ENCODE data around the gene CUL1.

The CUL1 gene

DNA sequence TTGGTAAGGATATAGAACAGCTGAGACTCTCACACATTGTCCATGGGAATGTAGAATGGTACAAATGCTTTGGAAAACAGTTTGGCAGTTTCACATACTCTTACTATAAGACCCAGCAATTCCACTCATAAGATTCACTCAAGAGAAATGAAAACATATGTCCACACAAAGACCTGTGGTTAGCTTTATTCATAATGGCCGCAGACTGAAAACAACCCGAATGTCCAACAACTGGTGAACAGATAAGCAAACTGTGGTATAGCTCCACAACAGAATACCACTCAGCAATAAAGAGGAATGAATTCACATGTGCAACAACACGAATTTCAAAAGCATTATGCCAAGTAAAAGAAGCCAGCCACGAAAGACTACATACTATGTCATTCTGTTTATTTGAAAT, 33.5 kb upstream of the CUL1 start:
- no peak overlapping the region for H3K27ac ChIP-seq (ENCODE audit: insufficient read depth in 1 of 2, low read depth in 1 of 2, low read length in 2 of 2, poor library complexity in 1 of 2, severe bottlenecking in 2 of 2)
- DNase-seq = no peak
- H3K9me3 ChIP-seq (ENCODE audit: control extremely low read depth in 1 of 5, control insufficient read depth in 4 of 5, insufficient read depth in 2 of 5, low read depth in 1 of 5, low read length in 4 of 5) = no peaks in the 10 kb centered on the region
- ChIA-PET POLR2A (interaction anchor here (0.7 kb wide), 1 partner anchor 29 kb away, joined by 3 read pairs; no protein-coding TSS in a partner anchor), CTCF (interaction anchor here (0.6 to 2.2 kb wide), 2 partner anchors 10 to 414 kb away, joined by 3 to 5 read pairs; no protein-coding TSS in a partner anchor)
- no peaks in the 10 kb centered on the region for H3K27me3 ChIP-seq (replicated peaks in 2 of 5; ENCODE audit: control insufficient read depth in 4 of 5, insufficient read depth in 5 of 5, low read length in 4 of 5)
- no peak overlapping the region for H3K4me3 ChIP-seq (ENCODE audit: control insufficient read depth in 1 of 7, extremely low read depth in 1 of 7, insufficient read depth in 4 of 7, low read depth in 2 of 7, low read length in 6 of 7)
- WGBS (ENCODE audit: insufficient coverage) = 100% methylated on average over 2 of the region's 4 CpGs
- no peaks in the 10 kb centered on the region for H3K36me3 ChIP-seq (ENCODE audit: control insufficient read depth in 4 of 4, insufficient read depth in 4 of 4, low read length in 3 of 4)
- H3K4me1 ChIP-seq (ENCODE audit: control extremely low read depth in 1 of 4, control insufficient read depth in 4 of 4, insufficient read depth in 4 of 4, low read length in 3 of 4) = peaks cover 0 to 5% (median 4%) of the 10 kb centered on the region in 4 experiments

DNA sequence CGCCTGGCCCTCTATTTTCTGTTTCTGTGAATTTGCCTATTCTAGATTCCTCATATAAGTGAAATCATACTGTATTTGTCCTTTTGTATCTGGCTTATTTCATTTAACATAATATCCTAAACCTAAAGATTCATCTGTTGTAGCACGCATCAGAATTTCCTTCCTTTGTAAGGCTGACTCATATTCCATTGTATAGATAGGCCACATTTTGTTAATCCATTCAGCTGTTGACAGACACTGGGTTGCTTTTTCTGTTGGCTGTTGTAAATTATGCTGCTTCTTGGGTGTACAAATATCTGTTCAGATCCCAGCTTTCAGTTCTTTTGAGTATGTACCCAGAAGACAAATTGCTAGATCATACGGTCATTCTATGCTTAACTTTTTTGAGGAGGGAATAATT, 28.8 kb upstream of the CUL1 start:
- H3K27me3 ChIP-seq (replicated peaks in 2 of 5; ENCODE audit: control insufficient read depth in 4 of 5, insufficient read depth in 5 of 5, low read length in 4 of 5) = no peaks in the 10 kb centered on the region
- H3K9me3 ChIP-seq (ENCODE audit: control extremely low read depth in 1 of 5, control insufficient read depth in 4 of 5, insufficient read depth in 2 of 5, low read depth in 1 of 5, low read length in 4 of 5) = peaks cover 0 to 12% (median under 1%) of the 10 kb centered on the region in 5 experiments
- no peak overlapping the region for H3K27ac ChIP-seq (ENCODE audit: insufficient read depth in 1 of 2, low read depth in 1 of 2, low read length in 2 of 2, poor library complexity in 1 of 2, severe bottlenecking in 2 of 2)
- no CpG with 5 or more reads among the region's 3 CpGs for WGBS (ENCODE audit: insufficient coverage)
- no peak overlapping the region for H3K4me3 ChIP-seq (ENCODE audit: control insufficient read depth in 1 of 7, extremely low read depth in 1 of 7, insufficient read depth in 4 of 7, low read depth in 2 of 7, low read length in 6 of 7)
- peaks cover 9 to 23% (median 16%) of the 10 kb centered on the region in 4 experiments for H3K4me1 ChIP-seq (ENCODE audit: control extremely low read depth in 1 of 4, control insufficient read depth in 4 of 4, insufficient read depth in 4 of 4, low read length in 3 of 4)
- ChIA-PET POLR2A (no interaction called here), CTCF (interaction anchor here (1.1 kb wide), 1 partner anchor 65 kb away, joined by 3 read pairs; no protein-coding TSS in a partner anchor)
- DNase-seq = peak in 2 of 3 donors; percentile 38 to 56
- no peaks in the 10 kb centered on the region for H3K36me3 ChIP-seq (ENCODE audit: control insufficient read depth in 4 of 4, insufficient read depth in 4 of 4, low read length in 3 of 4)

DNA sequence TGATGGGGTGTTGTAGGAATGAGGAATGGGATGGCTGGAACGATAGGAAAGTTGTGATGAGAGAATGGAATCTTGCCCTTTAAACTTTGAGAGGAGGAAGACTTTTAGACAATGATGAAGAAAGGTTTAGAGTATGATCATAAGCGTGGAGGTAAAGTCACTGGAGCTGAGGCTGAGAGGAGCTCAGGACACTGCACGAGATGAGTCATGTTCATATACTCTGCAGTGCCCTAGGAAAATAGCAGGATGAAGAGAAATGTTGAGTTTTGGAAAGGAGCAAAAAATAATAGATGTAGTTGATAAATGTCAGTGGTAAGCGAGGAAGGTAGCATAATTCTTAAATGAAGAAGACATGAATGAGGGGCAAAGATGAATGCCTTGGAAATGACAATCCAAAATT, 28.3 kb upstream of the CUL1 start:
- 91% methylated on average over 4 of the region's 4 CpGs for WGBS (ENCODE audit: insufficient coverage)
- H3K36me3 ChIP-seq (ENCODE audit: control insufficient read depth in 4 of 4, insufficient read depth in 4 of 4, low read length in 3 of 4) = no peaks in the 10 kb centered on the region
- H3K27ac ChIP-seq (ENCODE audit: insufficient read depth in 1 of 2, low read depth in 1 of 2, low read length in 2 of 2, poor library complexity in 1 of 2, severe bottlenecking in 2 of 2) = no peak overlapping the region
- peak in 1 of 3 donors; percentile 28 for DNase-seq
- peaks cover 9 to 23% (median 16%) of the 10 kb centered on the region in 4 experiments for H3K4me1 ChIP-seq (ENCODE audit: control extremely low read depth in 1 of 4, control insufficient read depth in 4 of 4, insufficient read depth in 4 of 4, low read length in 3 of 4)
- ChIA-PET CTCF (interaction anchor here (1.1 kb wide), 1 partner anchor 65 kb away, joined by 3 read pairs; no protein-coding TSS in a partner anchor), POLR2A (interaction anchor here (0.6 kb wide), 1 partner anchor 417 kb away, joined by 3 read pairs; no protein-coding TSS in a partner anchor)
- H3K27me3 ChIP-seq (replicated peaks in 2 of 5; ENCODE audit: control insufficient read depth in 4 of 5, insufficient read depth in 5 of 5, low read length in 4 of 5) = no peaks in the 10 kb centered on the region
- H3K4me3 ChIP-seq (ENCODE audit: control insufficient read depth in 1 of 7, extremely low read depth in 1 of 7, insufficient read depth in 4 of 7, low read depth in 2 of 7, low read length in 6 of 7) = peak overlapping the region in 1 of 7 experiments; percentile 30
- H3K9me3 ChIP-seq (ENCODE audit: control extremely low read depth in 1 of 5, control insufficient read depth in 4 of 5, insufficient read depth in 2 of 5, low read depth in 1 of 5, low read length in 4 of 5) = peaks cover 0 to 17% (median 2%) of the 10 kb centered on the region in 5 experiments

DNA sequence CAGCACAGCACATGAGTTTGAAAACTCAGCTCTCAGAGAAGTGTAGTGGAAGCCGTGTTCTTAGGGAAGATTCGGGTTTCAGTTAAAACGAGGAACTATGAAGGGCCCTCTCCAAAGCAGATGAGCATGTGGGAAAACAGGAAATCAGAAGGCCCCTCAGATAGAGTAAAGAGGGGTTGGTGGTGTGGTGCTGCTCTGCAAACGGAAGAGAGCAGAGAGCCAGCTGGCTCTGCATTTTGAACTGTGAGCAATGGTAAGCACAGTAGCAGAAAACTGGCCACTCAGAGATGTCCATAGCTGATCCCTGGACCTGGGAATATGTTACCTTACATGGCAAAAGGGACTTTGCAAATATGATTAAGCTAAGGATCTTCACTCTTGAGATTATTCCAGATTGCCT, 27.9 kb upstream of the CUL1 start:
- ChIA-PET POLR2A (interaction anchor here (0.6 kb wide), 1 partner anchor 417 kb away, joined by 3 read pairs; no protein-coding TSS in a partner anchor), CTCF (interaction anchor here (1.1 kb wide), 1 partner anchor 66 kb away, joined by 3 read pairs; no protein-coding TSS in a partner anchor)
- no peaks in the 10 kb centered on the region for H3K36me3 ChIP-seq (ENCODE audit: control insufficient read depth in 4 of 4, insufficient read depth in 4 of 4, low read length in 3 of 4)

DNA sequence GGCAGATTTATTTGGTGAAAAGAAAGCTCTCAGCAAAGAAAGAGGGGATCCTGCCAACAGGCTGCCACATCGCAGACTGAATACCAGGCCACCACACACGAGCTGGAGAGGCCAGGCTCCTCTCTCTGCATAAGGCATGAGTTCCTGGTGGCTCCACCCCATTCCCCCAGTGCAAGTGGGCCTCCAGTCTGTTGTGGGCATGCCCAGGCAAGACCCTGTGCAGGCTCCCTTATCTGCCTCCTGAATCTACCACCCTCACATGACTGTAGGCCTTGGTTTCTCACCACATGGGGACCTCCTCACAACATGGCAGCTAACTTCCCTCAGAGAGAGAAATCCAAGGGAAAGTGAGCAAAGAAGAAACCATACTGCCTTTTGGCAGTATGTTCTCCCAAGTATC, 26.7 kb upstream of the CUL1 start:
- Histone ChIP-seq H3K27me3 (replicated peaks in 2 of 5; ENCODE audit: control insufficient read depth in 4 of 5, insufficient read depth in 5 of 5, low read length in 4 of 5) (no peaks in the 10 kb centered on the region), H3K4me1 (ENCODE audit: control extremely low read depth in 1 of 4, control insufficient read depth in 4 of 4, insufficient read depth in 4 of 4, low read length in 3 of 4) (peaks cover 9 to 23% (median 16%) of the 10 kb centered on the region in 4 experiments), H3K4me3 (ENCODE audit: control insufficient read depth in 1 of 7, extremely low read depth in 1 of 7, insufficient read depth in 4 of 7, low read depth in 2 of 7, low read length in 6 of 7) (peak overlapping the region in 1 of 7 experiments; percentile 19), H3K9me3 (ENCODE audit: control extremely low read depth in 1 of 5, control insufficient read depth in 4 of 5, insufficient read depth in 2 of 5, low read depth in 1 of 5, low read length in 4 of 5) (peaks cover 0 to 20% (median 2%) of the 10 kb centered on the region in 5 experiments), H3K27ac (ENCODE audit: insufficient read depth in 1 of 2, low read depth in 1 of 2, low read length in 2 of 2, poor library complexity in 1 of 2, severe bottlenecking in 2 of 2) (no peak overlapping the region), H3K36me3 (ENCODE audit: control insufficient read depth in 4 of 4, insufficient read depth in 4 of 4, low read length in 3 of 4) (no peaks in the 10 kb centered on the region)
- ChIA-PET POLR2A (no interaction called here), CTCF (no interaction called here)
- no peak for DNase-seq
- 85% methylated on average over 2 of the region's 2 CpGs for WGBS (ENCODE audit: insufficient coverage)

More for the DNA sequence above, 27.9 kb upstream of the CUL1 start:
- DNase-seq = peak; percentile 24 to 58 (median 43)
- Histone ChIP-seq H3K4me1 (ENCODE audit: control extremely low read depth in 1 of 4, control insufficient read depth in 4 of 4, insufficient read depth in 4 of 4, low read length in 3 of 4) (peaks cover 9 to 23% (median 16%) of the 10 kb centered on the region in 4 experiments), H3K27ac (ENCODE audit: insufficient read depth in 1 of 2, low read depth in 1 of 2, low read length in 2 of 2, poor library complexity in 1 of 2, severe bottlenecking in 2 of 2) (no peak overlapping the region), H3K27me3 (replicated peaks in 2 of 5; ENCODE audit: control insufficient read depth in 4 of 5, insufficient read depth in 5 of 5, low read length in 4 of 5) (no peaks in the 10 kb centered on the region), H3K9me3 (ENCODE audit: control extremely low read depth in 1 of 5, control insufficient read depth in 4 of 5, insufficient read depth in 2 of 5, low read depth in 1 of 5, low read length in 4 of 5) (peaks cover 0 to 20% (median 2%) of the 10 kb centered on the region in 5 experiments), H3K4me3 (ENCODE audit: control insufficient read depth in 1 of 7, extremely low read depth in 1 of 7, insufficient read depth in 4 of 7, low read depth in 2 of 7, low read length in 6 of 7) (peak overlapping the region in 1 of 7 experiments; percentile 30)
- whole genome bisulfite sequencing (ENCODE audit: insufficient coverage) = 14% methylated on average over 4 of the region's 4 CpGs

DNA sequence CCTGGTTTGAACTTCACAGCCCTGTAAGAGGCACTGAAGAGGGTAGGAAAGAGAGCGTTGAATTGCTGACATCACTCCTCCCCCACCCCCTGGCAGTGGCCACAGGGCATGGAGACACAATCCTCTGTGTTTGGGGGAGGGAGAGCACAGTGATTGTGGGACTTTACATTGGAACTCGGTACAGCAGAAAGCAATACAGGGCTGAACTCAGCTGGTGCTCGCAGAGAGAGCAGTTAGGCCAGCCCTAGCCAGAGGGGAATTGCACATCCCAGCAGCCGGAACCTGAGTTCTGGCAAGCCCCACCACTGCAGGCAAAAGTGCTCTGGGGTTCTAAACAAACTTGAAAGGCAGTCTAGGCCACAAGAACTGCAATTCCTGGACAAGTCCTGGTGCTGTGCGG, 24.0 kb upstream of the CUL1 start:
- Histone ChIP-seq H3K4me3 (ENCODE audit: control insufficient read depth in 1 of 7, extremely low read depth in 1 of 7, insufficient read depth in 4 of 7, low read depth in 2 of 7, low read length in 6 of 7) (no peak overlapping the region), H3K36me3 (ENCODE audit: control insufficient read depth in 4 of 4, insufficient read depth in 4 of 4, low read length in 3 of 4) (no peaks in the 10 kb centered on the region), H3K9me3 (ENCODE audit: control extremely low read depth in 1 of 5, control insufficient read depth in 4 of 5, insufficient read depth in 2 of 5, low read depth in 1 of 5, low read length in 4 of 5) (peaks cover 0 to 20% (median 2%) of the 10 kb centered on the region in 5 experiments), H3K27me3 (replicated peaks in 2 of 5; ENCODE audit: control insufficient read depth in 4 of 5, insufficient read depth in 5 of 5, low read length in 4 of 5) (no peaks in the 10 kb centered on the region), H3K27ac (ENCODE audit: insufficient read depth in 1 of 2, low read depth in 1 of 2, low read length in 2 of 2, poor library complexity in 1 of 2, severe bottlenecking in 2 of 2) (no peak overlapping the region), H3K4me1 (ENCODE audit: control extremely low read depth in 1 of 4, control insufficient read depth in 4 of 4, insufficient read depth in 4 of 4, low read length in 3 of 4) (peaks cover 9 to 23% (median 15%) of the 10 kb centered on the region in 4 experiments)
- CTCF ChIA-PET = interaction anchor here (1.0 to 1.1 kb wide), 2 partner anchors 10 to 11 kb away, joined by 3 to 5 read pairs; no protein-coding TSS in a partner anchor
- no peak for DNase-seq
- 98% methylated on average over 4 of the region's 5 CpGs for WGBS (ENCODE audit: insufficient coverage)
- POLR2A ChIA-PET = no interaction called here

DNA sequence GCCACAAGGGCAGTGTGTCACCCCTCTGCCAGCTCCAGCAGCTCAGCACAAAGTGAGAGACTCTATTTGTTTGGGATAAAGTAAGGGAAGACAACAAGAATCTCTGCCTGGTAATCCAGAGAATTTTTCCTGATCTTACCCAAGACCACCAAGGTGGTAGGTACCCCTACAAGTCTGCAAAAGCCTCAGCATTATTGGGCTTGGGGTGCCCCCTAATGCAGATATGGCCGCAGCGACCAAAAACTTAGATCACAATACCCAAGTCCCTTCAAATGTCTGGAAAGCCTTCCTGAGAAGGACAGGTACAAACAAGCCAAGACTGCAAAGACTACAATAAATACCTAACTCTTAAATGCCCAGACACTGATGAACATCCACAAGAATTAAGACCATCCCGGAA, 22.4 kb upstream of the CUL1 start:
- POLR2A ChIA-PET = no interaction called here
- CTCF ChIA-PET = interaction anchor here (0.5 kb wide), 1 partner anchor 137 kb away, joined by 4 read pairs; no protein-coding TSS in a partner anchor
- no peak overlapping the region for H3K27ac ChIP-seq (ENCODE audit: insufficient read depth in 1 of 2, low read depth in 1 of 2, low read length in 2 of 2, poor library complexity in 1 of 2, severe bottlenecking in 2 of 2)
- H3K27me3 ChIP-seq (replicated peaks in 2 of 5; ENCODE audit: control insufficient read depth in 4 of 5, insufficient read depth in 5 of 5, low read length in 4 of 5) = no peaks in the 10 kb centered on the region
- DNase-seq = no peak
- WGBS (ENCODE audit: insufficient coverage) = 90% methylated on average over 3 of the region's 3 CpGs
- no peaks in the 10 kb centered on the region for H3K36me3 ChIP-seq (ENCODE audit: control insufficient read depth in 4 of 4, insufficient read depth in 4 of 4, low read length in 3 of 4)
- no peak overlapping the region for H3K4me3 ChIP-seq (ENCODE audit: control insufficient read depth in 1 of 7, extremely low read depth in 1 of 7, insufficient read depth in 4 of 7, low read depth in 2 of 7, low read length in 6 of 7)
- H3K9me3 ChIP-seq (ENCODE audit: control extremely low read depth in 1 of 5, control insufficient read depth in 4 of 5, insufficient read depth in 2 of 5, low read depth in 1 of 5, low read length in 4 of 5) = peaks cover 0 to 20% (median 2%) of the 10 kb centered on the region in 5 experiments
- peaks cover 2 to 9% (median 3%) of the 10 kb centered on the region in 4 experiments for H3K4me1 ChIP-seq (ENCODE audit: control extremely low read depth in 1 of 4, control insufficient read depth in 4 of 4, insufficient read depth in 4 of 4, low read length in 3 of 4)

All from common myeloid progenitor, CD34-positive (primary cell).